B cell (primary cell): ENCODE measurements around the gene ESYT1.

ENCODE experiments used
- CTCF ChIP-seq: fragments of 200-600 bp; IDR thresholded peaks from one replicate; pipeline ENCODE4 v1.8.0; 2022; ENCODE audit warnings: antibody characterized with exemption, mild to moderate bottlenecking
- EZH2 ChIP-seq: IDR thresholded peaks from 2 replicates; pipeline ENCODE4 v1.6.1; 2012; ENCODE audit warnings: borderline replicate concordance, low read depth, mild to moderate bottlenecking, moderate library complexity, low read length; ENCODE audit not compliant: insufficient read depth, poor library complexity, severe bottlenecking

DNA sequence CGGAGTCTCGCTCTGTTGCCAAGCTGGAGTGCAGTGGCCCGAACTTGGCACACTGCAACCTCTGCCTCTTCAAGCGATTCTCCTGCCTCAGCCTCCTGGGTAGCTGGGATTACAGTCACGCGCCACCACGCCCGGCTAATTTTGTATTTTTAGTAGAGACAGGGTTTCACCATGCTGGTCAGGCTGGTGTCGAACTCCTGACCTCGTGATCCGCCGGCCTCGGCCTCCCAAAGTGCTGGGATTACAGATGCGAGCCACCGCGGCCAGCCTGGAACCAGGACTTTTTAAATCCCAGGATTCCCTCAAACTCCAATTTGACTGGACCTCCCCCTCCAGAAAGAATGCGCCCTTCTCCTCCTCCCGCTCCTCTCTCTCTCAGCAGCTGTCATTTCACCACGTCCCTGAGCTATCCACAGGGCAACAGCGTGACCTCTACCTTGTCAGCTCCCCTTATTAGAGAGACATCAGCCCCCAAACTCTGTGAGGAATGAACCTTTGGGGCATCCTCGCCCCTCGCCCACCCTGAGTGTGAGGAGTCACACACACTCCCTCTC, 2.0 kb downstream of the ESYT1 start:
- TF ChIP-seq CTCF: no peak
- TF ChIP-seq EZH2: no peak
